Heart right ventricle (tissue), 16 donors: Measurements from ENCODE around the gene SLC39A5. TPM values are rescaled to one million over a fixed set of nuclear protein-coding genes. Genes with fewer than 3 reads are reported as not detected.
"Not testable (repeated sequence)": the region's sequence is repeated elsewhere in the genome, so short reads cannot be mapped to it uniquely, and the experiment has no call there.

ENCODE experiments used
- ATAC-seq, 8 donors: fragments of 200-7000 bp; cut with Tn5 transposase; one replicate each; pipeline ENCODE4 v1.9.1; 2020; ENCODE audit warnings: mild to moderate bottlenecking in 8 of 8, moderate library complexity in 8 of 8, moderate number of reproducible peaks in 1 of 8
- DNase-seq, 2 donors: peaks; one replicate each; pipeline ENCODE4 v3.0.0-alpha.2; 2020
- H3K27ac ChIP-seq, 10 donors: fragments of 200-600 bp; sonication (generic) in 2 of 10; one replicate each; pipeline versions ENCODE4 v1.5.0 to v1.8.0; 2020 to 2022; ENCODE audit warnings: mild to moderate bottlenecking in 3 of 10
- H3K27me3 ChIP-seq, 7 donors: fragments of 200-600 bp; one replicate each; pipeline ENCODE4 v1.8.0; 2021 to 2022; ENCODE audit warnings: mild to moderate bottlenecking in 2 of 7
- H3K36me3 ChIP-seq, 9 donors: fragments of 200-600 bp; sonication (generic) in 1 of 9; one replicate each; pipeline versions ENCODE4 v1.5.0 to v1.8.0; 2020 to 2022; ENCODE audit warnings: mild to moderate bottlenecking in 2 of 9
- H3K4me1 ChIP-seq, 9 donors: fragments of 200-600 bp; sonication (generic) in 1 of 9; one replicate each; pipeline versions ENCODE4 v1.5.0 to v1.8.0; 2020 to 2022; ENCODE audit warnings: mild to moderate bottlenecking in 4 of 9
- H3K4me3 ChIP-seq, 10 donors: fragments of 200-600 bp; sonication (generic) in 2 of 10; one replicate each; pipeline versions ENCODE4 v1.5.0 to v1.8.0; 2020 to 2022; ENCODE audit warnings: mild to moderate bottlenecking in 7 of 10, moderate library complexity in 2 of 10
- H3K9me3 ChIP-seq, 11 donors: fragments of 200-600 bp in 10 of 11; sonication (generic) in 2 of 11; one replicate each; pipeline versions ENCODE4 v1.5.0 to v1.8.0; 2013 to 2022; ENCODE audit warnings: mild to moderate bottlenecking in 2 of 11, control low read depth in 1 of 11, moderate library complexity in 1 of 11
- WGBS, 2 donors: extraction: QIAGEN DNeasy Blood & Tissue Kit; methylation state at CpG; one replicate each; pipeline ENCODE4 v1.1.7; 2013; ENCODE audit warnings: inconsistent platforms in 1 of 2; 5-methylcytosine and 5-hydroxymethylcytosine counted together
- intact Hi-C, 10 donors: fragments of 100-400 bp; cut with DNase I; formaldehyde crosslinking; loops; one replicate each; pipeline versions ENCODE4 v1.11.1 to v1.14.2; 2022
- polyA plus RNA-seq, 2 donors: library from polyadenylated mRNA; stranded (reverse); fragments of 200-250 nt; gene quantifications; one replicate each; pipeline ENCODE4 v1.2.3, GENCODE V29; 2013
- total RNA-seq, 10 donors: library from RNA; stranded (reverse); fragmentation: NEBNext Ultra II Directional in 3 of 10; extraction: Animal tissue kit (Norgen Biotek cat#: 25700) in 3 of 10; gene quantifications; one replicate each; pipeline versions ENCODE4 v1.2.1 to v1.2.4, GENCODE V29; 2021 to 2023
- TF ChIP-seq, protein P1 (sequence below), 9 donors: fragments of 200-600 bp; sonication (generic) in 2 of 9; IDR thresholded peaks; one replicate each; pipeline versions ENCODE4 v1.5.0 to v1.8.0; 2021 to 2022; ENCODE audit warnings: antibody characterized with exemption in 9 of 9, mild to moderate bottlenecking in 5 of 9, moderate library complexity in 1 of 9
- donor health status: Arrhythmogenic right ventricular cardiomyopathy.
- donor health status: ischemic (EF 13 %, LVEDD 7.1; RV severe dilation, severe dysfunction).
- donor health status: healthy with polysubstance abuse.
- donor health status: DM: no; HTN: yes; CAD: no.
- donor health status: DM: no; HTN: no; CAD: no.
- donor health status: ischemic (EF 25% LVEDD 6.9; RV normal size, moderate dysfunction).
- donor health status: ischemic (EF 25% LVEDD 5.7; RV mildly dilated, moderate dysfunction).
- donor health status: healthy.
- donor health status: DM: yes; HTN: yes; CAD: no.
- donor health status: Ischemic cardiomyopathy.
- donor health status: ischemic (EF 35%, LVEDD 5.7; RV mildly dilated, moderate dysfunction).
- donor health status: nonischemic (EF 11% LVEDD 7.7; RV severe dilation, severe dysfunction).
- donor health status: DM: yes; HTN: yes; CAD: no.
- donor health status: PGD.
- donor health status: ischemic (EF 29% LVEDD 5.4; RV normal size, mild dysfunction).
- donor health status: nonischemic (EF 23%, LVEDD 6.1; RV moderate dilation, normal function).

The SLC39A5 gene
- total and polyA plus RNA-seq, 12 donors, result 0.20 to 0.59 TPM; not detected in 10

- Histone ChIP-seq H3K27me3 (no peaks in the 10 kb centered on the region), H3K9me3 (no peaks in the 10 kb centered on the region), H3K36me3 (peaks cover 0 to 35% (median 15%) of the 10 kb centered on the region in 9 donors), H3K4me1 (peaks cover 12 to 52% (median 23%) of the 10 kb centered on the region in 9 donors), H3K4me3 (peak within 1 kb of the TSS; percentile 57 to 90 (median 78)), H3K27ac (peak within 1 kb of the TSS; percentile 90 to 99 (median 96))
- WGBS, 2 donors, result 0 to 1% methylated on average over 68 of the region's 68 CpGs
- ATAC-seq (peak; percentile 90 to 97 (median 93)), DNase-seq (peak; percentile 88 to 92)
- intact Hi-C loops, result loop anchor here in 3 of 10 donors (2.0 to 10.0 kb wide), 3 partner anchors 26 to 198 kb away; partner anchors contain the start of genes CS (in 2 of the 3) and SPRYD4 (in 1 of the 3)
- TF ChIP-seq, protein P1, sequence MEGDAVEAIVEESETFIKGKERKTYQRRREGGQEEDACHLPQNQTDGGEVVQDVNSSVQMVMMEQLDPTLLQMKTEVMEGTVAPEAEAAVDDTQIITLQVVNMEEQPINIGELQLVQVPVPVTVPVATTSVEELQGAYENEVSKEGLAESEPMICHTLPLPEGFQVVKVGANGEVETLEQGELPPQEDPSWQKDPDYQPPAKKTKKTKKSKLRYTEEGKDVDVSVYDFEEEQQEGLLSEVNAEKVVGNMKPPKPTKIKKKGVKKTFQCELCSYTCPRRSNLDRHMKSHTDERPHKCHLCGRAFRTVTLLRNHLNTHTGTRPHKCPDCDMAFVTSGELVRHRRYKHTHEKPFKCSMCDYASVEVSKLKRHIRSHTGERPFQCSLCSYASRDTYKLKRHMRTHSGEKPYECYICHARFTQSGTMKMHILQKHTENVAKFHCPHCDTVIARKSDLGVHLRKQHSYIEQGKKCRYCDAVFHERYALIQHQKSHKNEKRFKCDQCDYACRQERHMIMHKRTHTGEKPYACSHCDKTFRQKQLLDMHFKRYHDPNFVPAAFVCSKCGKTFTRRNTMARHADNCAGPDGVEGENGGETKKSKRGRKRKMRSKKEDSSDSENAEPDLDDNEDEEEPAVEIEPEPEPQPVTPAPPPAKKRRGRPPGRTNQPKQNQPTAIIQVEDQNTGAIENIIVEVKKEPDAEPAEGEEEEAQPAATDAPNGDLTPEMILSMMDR (IDR thresholded peaks at IDR 0.05), result peak; percentile 48 to 83 (median 68)
Measured at GRCh38 chr12:56266693-56267442, 37.0 kb downstream of the SLC39A5 start, which contains the start of gene COQ10A. Gene COQ10A (plus strand): TSS chr12:56266942. CDS start chr12:56267119, 177 bp downstream.

GRCh38 chr12:56267443-56268071, 37.7 kb downstream of the SLC39A5 start:
- TF ChIP-seq, protein P1 (IDR thresholded peaks at IDR 0.05), result no peak
- H3K4me1 ChIP-seq, result peaks cover 12 to 59% (median 27%) of the 10 kb centered on the region in 9 donors
- intact Hi-C loops, result loop anchor here in 3 of 10 donors (2.0 to 10.0 kb wide), 3 partner anchors 25 to 197 kb away; partner anchors contain the start of genes CS (in 2 of the 3) and SPRYD4 (in 1 of the 3)
- peak overlapping the region; percentile 57 to 90 (median 78) for H3K4me3 ChIP-seq
- peak; percentile 15 to 57 (median 40) for ATAC-seq
- H3K9me3 ChIP-seq, result no peaks in the 10 kb centered on the region
- WGBS, 2 donors, result 19% methylated on average over 21 of the region's 21 CpGs
- DNase-seq, result peak; percentile 62 to 63
- peak overlapping the region; percentile 90 to 99 (median 96) for H3K27ac ChIP-seq
- peaks cover 0 to 42% (median 15%) of the 10 kb centered on the region in 9 donors for H3K36me3 ChIP-seq
- H3K27me3 ChIP-seq, result no peaks in the 10 kb centered on the region

DNA sequence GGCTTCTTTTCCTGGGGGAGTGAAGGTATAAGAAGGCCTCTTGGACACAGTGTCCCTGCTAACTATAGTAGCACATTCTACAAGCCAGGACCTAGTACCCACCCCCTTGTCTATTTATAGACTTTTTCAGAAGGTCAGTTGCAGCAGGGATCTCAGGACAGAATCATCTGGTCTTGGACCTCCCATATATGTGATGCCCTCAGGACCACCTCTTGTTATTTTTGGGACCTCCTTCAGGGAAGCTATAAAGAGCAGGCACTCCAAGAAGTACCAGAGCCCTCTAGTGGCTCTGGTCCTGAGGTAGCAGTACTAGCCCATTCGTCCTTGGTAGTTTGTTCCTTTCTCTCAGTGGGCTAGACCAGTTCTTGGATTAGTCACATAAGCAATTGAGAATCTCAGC, 41.2 kb downstream of the SLC39A5 start:
- H3K36me3 ChIP-seq, result peaks cover 3 to 76% (median 46%) of the 10 kb centered on the region in 9 donors
- DNase-seq (peak in 1 of 2 donors; percentile 21), ATAC-seq (peak; percentile 6 to 78 (median 52))
- intact Hi-C loops, result no loop called here
- H3K4me1 ChIP-seq, result peaks cover 12 to 57% (median 28%) of the 10 kb centered on the region in 9 donors
- WGBS, 2 donors, result 0 to 18% methylated on average over 1 of the region's 1 CpG
- H3K27ac ChIP-seq, result peak overlapping the region; percentile 45 to 98 (median 84)
- no peaks in the 10 kb centered on the region for H3K27me3 ChIP-seq
- no peaks in the 10 kb centered on the region for H3K9me3 ChIP-seq
- H3K4me3 ChIP-seq, result no peak overlapping the region
- TF ChIP-seq, protein P1 (IDR thresholded peaks at IDR 0.05), result peak in 6 of 9 donors; percentile 13 to 56 (median 45)

- intact Hi-C loops, H3K4me3 ChIP-seq, H3K9me3 ChIP-seq, DNase-seq, H3K27me3 ChIP-seq: not testable (repeated sequence)
- Histone ChIP-seq H3K27ac (peak overlapping the region in 5 of 10 donors; percentile 13 to 98 (median 83)), H3K36me3 (peaks cover 3 to 91% (median 52%) of the 10 kb centered on the region in 9 donors), H3K4me1 (peaks cover 5 to 49% (median 24%) of the 10 kb centered on the region in 9 donors)
- ATAC-seq, result peak in 3 of 8 donors; percentile 9 to 36 (median 12)
- 50 to 68% methylated on average over 2 of the region's 2 CpGs for WGBS, 2 donors
Measured at GRCh38 chr12:56272468-56272867, 42.6 kb downstream of the SLC39A5 start.
